HG03066 (cell line): ENCODE results near the gene TBC1D24.

Source experiments
- ATAC-seq: cut with Tn5 transposase; IDR thresholded peaks from one replicate; pipeline ENCODE4 v1.9.1; 2021; ENCODE audit warnings: low read depth; ENCODE audit not compliant: unreplicated experiment

Gene TBC1D24

DNA sequence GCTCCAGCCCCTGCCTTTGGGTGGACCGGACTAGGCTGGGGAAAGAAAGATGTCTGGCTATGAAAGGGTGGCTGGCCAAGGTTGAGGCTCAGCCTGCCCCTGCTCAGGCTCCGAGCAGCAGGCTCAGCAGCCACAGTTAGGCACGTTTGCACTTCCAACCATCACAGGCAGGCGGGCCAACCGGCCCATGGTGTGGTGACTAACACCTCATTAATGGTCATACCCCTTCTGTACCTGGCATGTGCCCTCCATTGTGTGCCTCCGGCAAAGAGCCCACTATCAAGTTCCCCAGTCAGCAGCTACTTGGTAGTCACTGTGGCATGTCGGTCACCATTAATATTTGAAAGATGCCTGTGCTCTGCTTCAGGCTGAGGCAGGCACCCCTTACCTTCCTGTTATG, 6.7 kb downstream of the TBC1D24 start:
- no peak for ATAC-seq

DNA sequence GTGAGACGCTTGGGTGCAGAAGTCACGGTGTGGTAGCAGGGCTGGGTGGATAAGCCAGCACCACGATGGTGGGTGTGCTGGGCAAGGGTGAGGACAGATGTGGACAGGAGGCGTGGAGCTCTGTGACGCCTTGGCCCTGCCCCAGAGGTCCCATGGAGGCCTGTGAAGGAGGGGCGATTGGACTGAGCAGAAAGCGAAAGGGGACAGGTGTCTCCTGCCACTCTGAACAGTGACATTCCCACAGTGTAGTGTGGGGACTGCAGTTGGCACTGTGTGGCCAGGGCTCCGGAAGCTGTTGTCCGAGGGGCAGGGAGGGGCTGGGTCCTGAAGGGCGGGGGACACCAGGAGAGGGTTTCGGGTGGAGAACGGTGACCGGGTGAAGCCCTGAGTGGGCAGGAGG, 7.3 kb downstream of the TBC1D24 start:
- ATAC-seq, result no peak

DNA sequence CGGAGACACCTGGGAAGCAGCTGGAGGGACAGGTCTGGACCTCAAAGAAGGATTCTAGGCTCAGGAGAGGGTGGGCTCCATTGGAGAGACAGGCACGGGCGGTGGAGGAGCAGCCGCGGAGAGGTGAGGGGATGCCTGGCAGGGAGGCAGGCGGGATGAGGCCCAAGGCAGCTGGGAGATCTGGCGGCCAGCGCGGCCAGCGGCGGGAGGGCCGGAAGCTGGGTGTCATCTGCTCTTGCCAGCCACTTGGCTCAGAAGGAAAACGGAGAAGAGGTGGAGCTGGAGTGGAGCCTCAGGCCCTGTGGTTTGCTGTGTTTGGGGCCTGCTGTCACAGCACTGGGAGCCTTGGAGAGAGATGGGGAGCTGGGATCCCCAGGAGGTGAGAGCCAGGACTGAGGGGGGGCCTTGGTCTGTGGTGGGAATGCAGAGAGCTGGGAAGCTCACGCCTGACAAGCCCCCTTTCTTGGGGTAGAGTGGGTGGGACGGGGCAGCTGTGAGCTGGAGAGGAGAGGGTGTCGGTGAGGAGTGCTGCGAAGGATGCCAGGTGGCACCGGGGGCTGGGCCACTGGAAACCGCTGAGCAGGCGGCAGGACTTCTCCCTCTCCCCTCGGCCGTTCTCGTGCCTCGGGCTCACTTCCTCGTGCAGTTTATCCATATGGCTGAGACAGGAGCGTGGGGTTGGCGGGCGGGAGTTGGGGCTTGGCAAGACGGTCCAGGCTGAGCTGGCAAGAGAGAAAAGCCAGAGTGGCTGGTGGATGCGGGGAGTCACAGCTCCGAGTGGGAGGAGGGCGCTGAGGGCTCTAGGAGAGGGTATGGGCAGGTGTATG, 8.0 kb downstream of the TBC1D24 start:
- ATAC-seq, result no peak

DNA sequence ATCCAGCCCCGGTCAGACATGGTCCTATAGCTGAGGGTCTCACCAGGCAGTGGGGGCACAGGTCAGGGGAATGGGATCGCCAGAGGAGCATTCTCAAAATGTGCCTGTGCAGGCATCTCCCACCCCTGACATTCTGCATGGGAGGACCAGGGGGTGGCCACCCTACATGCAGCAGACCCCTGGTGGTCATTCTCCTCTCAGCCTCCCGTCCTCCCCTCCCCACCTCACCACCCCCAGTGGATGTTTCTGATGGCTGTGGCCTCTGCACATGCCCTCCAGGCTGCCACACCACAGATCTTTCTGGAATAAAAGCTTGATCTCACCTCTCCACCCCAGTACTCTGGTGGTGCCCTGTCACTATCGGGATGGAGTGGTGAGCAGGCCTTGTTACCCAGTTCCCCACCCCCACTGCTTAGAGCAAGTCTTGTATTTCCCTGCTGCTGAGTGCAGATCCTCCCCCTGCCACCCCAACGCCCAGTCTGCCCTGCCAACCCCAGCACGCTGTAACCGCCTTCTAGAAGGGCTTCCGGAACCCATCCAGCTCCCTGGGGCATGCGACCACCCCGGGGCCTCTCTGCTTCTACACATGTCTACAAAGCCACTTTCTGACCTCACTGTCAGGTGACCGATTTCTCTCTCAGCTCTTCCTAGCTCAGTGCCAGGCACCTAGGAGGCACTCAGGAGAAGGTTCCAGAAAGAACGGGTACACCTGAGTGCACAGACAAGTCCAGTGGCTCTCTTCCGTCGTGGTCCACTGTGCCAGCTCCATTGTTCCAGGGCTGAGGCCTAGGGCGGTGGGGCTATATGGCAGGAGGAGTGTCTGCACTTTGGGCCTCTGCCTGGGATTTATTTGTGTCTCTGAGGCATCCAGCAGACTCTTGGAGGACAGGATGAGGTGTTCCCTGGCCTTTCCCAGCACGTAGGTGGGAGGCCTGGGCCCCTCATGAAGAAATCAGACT, 9.3 kb downstream of the TBC1D24 start:
- ATAC-seq, result no peak

DNA sequence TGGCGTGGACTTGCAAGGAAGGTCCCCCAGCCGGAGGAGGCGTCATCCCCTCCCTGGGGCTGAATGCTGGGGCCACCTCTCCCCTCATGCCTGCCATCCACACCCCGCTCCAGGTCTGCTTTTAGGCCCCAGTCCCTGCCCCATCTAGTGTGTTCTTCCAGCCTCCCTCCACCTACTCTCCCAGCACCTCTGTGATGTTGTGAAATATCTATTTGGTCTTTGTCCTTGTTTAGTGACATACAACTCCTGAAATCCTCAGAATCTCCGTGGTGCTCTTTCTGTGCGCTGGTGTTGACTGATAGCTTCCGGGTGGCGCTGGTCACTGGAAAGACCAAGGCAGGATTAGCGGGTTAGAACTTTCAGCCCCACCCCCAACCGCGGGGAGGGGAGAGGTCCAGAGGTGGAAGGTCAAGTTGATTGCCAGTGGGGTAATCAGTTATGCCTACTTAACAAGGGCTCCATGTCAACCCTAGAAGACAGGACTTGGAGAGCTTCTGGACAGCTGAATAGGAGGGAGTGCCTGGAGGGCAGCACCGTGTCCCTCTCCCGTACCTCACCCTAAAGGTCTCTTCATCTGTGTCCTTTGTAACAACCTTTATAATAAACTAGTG, 10.1 kb downstream of the TBC1D24 start:
- ATAC-seq, result no peak

DNA sequence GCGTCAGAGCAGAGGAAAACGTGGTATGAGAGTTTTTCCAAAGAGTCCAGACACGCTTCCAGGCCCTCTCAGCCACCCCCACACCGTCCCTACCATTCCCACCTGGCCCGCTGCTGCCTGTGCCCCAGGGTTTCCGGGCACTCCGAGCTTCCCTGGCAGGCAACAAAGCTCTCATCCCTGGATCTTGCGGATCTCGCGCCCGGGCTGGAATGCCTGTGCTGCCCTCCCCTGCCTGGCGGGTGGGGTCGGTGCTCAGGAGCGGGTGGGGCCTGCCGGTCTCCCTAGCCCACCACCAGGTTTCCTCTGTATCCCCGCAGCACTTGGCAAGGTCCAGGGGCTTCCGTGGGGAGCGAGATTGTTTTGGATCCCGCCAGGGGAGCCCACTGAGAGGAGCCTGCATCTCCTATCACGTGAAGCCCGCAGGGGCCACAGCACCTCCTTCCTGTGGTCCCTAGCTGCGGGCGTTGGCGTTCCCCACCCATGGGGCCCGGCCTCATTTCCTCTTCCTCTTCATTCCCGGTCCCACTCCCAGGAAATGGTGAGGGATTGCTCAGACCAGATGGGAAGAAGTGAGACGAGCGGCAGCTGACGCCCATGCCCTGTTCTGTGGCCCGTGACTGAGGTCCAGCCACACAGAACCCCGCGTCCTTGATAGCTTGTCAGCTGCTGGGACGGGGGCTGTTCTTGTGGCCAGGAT, 11.0 kb downstream of the TBC1D24 start:
- no peak for ATAC-seq

DNA sequence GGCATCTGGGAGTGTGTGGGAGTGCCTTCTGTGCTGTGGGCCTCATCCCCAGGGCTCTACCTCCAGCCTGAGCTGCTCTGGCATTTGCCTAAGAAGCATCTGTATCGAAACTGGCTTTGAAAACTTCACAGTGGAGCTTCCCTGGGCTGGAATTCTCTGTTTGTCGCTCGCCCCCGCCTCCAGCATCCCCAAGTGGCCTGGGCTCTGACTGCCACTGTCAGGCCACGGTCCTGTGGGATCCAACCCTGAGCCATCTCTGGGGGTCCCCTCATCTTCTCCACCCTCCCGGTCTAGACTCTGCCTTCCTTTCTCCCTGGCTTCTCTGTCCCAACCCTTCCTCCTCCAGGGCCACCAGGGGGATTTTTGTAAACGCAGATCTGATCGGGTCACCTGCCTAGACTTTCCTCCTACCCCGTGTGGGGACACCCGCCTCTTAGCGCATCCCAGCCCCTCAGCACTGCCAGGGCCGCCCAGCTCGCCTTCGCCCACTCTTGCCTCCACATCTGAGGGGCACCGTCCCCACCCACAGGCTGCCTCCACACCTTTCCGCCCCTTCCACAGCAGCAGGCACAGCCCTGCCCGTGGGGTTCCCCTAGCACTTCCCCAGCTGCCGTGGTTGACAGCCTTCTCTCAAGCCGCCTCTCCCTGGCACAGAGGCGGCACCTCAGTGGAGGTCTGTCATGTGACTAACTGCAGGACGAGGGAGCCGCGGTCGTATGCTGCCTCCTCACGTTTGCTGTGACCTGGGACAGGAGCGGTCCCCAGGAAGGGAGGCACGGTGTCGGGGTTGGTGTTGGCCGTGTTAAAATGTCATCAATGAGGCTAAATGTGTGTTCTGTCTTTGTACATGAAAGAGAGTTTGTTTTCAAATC, 12.0 kb downstream of the TBC1D24 start:
- no peak for ATAC-seq

DNA sequence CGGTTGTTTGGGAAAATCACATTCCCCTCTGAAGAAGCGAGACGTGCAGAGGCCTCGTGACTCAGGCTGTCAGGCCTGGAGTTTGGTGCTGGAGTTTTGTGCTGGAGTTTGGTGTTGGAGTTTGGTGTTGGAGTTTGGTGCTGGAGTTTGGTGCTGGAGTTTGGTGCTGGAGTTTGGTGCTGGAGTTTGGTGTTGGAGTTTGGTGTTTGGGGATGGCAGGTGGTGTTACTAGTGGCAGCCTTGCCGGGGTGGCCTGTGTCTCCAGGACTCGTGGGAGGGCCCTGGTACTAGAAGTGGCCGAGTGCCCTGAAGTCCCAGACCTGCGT, 12.6 kb downstream of the TBC1D24 start:
- no peak for ATAC-seq

DNA sequence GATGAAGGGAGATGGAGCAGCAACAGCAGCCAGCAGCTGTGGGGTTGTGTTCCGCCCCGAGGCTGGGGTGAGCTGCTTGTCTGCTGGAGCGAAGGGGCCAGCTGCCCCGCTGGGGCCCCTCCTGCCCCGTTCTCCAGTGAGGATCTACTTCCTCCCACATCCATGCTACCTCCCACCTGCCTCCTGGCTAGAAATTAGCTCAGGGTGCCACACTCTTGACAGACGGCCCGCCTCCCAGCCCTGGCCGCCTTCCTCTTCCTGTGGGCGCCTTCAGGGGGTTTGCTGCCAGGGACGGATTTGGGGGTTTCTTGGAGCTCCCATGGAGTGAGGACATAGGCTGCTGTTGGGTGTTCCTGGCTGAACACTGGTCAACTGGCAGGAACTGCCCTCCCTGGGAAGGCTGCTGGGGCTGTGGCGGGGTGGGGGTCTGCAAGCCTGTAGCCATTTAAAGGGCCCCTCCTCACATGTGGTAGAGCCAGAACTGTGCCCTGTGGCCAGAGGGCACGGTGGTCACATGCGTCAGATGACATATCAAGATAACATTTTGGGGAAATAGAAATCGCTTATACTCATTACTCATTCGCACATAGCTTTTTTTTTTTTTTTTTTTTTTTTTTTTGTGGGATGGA, 13.1 kb downstream of the TBC1D24 start:
- ATAC-seq, result no peak

DNA sequence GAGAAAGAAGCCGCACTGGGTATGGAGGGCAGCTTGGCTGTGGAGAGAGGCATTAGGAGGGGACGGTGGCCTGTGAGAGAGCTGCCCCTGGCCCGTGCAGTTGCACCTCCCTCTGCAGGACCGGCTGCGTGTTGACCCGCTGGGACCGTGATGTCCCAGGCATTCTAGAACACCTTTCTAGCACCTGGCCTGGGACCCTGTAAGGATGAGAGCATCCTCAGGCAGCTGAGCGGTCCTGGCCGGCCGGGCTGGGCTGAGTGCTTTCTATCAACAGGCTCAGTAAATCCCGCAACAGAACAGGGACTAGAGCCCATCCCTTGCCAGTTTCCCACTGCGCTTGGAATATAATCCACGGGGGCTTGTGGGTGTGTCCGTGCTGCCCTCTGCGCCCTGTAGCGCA, 14.7 kb downstream of the TBC1D24 start:
- ATAC-seq, result no peak

DNA sequence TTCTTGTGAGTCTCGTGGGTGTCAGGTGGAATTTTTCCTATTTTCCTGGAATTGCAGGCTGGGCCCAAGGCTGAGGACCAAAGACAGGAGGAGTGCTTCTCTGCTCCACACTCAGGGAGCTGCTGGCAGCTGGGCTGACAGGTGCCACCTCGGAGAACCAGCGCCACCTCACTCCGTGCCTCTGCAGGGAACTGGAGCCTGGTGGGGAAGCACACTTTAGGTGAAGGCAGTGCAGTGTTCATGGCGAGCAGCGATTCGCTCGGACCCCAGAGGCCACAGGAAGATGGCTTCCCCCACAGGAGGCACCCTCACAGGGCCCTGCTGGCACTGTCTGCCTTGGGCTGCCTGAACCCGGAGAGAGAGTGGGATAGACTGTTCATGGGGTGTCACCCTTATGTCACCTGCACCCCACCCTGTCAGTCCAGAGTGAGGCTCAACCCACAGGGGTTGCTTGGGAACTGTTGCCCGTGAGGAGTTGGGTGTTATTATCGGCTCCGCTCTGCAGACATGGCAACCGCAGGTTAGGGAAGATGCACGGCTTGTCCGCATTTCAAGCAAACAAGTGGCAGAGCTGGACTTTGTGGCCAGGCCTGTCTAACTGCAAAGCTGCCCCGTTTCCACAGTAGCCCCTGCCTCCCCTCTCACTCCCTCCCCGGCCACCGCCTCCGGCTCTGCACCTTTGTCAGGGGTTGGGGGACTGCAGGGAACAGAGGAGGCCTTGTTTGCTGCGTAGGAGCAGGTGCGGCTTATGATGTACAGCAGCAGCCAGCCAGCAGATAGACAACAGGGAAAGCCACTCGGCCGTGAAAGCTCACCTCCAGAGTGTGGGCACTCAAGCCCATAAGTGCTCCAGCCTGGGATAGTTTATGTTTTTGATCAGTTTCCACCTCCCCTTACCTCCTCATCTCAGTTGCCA, 15.5 kb downstream of the TBC1D24 start:
- ATAC-seq, result no peak

DNA sequence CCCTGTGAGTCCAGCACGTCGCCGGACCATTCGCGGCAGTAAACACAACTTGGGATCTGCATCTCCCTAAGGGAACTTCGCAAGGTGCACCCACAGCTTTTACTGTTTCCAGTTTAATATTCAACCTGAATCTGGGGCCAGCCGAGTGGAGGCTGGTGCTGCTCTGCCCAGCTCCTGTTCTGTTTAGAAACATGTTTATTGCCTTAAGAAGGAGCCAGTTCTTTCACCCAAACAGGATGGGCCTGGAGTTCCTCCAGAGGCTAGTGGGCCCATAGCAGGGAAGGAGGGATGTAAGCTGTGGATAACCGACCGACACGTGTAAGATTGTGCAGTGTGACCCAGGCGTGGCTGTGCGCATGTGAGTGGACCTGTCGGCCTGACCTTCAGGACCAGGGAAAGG, 17.4 kb downstream of the TBC1D24 start:
- ATAC-seq, result no peak

DNA sequence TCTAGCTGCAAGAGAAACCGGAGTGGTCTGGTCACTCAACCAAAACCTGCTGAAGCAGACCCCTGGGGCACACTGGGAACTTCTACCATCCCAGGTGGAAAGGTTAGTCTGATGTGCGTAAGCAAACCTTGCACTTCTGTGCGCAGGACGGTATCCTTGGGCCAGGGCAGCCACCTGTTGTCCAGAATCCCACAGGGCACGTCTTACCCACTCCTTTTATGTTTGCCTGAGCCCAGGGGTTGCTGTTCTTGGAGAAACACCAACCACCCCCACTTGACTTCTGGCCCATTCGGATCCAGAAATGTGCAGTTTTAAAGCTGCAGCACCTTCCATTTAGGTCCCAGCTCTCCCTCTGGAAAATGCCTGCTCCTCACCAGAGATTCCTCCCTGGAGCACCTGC, 18.7 kb downstream of the TBC1D24 start:
- ATAC-seq, result no peak

DNA sequence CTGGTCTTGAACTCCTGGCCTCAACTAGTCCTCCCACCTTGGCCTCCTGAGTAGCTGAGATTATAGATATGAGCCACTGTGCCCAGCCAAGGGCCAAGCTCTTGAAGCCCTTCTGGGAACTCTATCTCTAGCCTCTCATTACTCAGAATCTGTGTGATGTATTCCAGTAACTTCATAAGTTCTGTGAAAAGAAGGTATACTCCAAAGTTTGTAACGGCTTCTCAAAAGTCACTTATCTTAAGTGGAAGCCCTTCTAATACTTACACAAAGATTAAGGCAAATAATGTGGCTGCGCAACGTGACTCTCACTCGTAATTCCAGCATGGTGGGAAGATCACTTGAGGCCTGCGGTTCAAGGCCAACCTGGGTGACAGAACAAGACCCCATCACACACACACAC, 19.7 kb downstream of the TBC1D24 start:
- no peak for ATAC-seq

DNA sequence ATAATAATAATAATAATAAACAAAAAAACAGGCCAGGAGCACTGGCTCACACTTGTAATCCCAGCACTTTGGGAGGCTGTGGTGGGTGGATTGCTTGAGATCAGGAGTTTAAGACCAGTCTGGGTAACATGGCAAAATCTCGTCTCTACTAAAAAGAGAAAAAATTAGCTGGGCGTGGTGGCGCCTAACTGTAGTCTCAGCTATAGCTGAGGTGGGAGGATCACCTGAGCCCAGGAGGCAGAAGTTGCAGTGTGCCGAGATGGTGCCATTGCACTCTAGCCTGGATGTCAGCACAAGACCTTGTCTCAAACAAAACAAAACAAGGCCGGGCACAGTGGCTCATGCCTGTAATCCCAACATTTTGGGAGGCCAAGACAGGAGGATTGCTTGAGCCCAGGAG, 20.1 kb downstream of the TBC1D24 start:
- no peak for ATAC-seq

DNA sequence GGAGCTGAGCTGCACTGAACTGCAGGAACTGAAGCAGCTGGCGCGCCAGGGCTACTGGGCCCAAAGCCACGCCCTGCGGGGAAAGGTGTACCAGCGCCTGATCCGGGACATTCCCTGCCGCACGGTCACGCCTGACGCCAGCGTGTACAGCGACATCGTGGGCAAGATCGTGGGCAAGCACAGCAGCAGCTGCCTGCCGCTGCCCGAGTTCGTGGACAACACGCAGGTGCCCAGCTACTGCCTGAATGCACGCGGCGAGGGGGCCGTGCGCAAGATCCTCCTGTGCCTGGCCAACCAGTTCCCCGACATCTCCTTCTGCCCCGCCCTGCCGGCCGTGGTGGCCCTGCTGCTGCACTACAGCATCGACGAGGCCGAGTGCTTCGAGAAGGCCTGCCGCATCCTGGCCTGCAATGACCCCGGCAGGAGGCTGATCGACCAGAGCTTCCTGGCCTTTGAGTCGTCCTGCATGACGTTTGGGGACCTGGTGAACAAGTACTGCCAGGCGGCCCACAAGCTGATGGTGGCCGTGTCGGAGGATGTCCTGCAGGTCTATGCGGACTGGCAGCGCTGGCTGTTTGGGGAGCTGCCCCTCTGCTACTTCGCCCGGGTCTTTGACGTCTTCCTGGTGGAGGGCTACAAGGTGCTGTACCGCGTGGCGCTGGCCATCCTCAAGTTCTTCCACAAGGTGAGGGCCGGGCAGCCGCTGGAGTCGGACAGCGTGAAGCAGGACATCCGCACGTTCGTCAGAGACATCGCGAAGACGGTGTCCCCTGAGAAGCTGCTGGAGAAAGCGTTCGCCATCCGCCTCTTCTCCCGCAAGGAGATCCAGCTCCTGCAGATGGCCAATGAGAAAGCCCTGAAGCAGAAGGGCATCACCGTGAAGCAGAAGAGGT, 21.5 kb downstream of the TBC1D24 start:
- no peak for ATAC-seq

DNA sequence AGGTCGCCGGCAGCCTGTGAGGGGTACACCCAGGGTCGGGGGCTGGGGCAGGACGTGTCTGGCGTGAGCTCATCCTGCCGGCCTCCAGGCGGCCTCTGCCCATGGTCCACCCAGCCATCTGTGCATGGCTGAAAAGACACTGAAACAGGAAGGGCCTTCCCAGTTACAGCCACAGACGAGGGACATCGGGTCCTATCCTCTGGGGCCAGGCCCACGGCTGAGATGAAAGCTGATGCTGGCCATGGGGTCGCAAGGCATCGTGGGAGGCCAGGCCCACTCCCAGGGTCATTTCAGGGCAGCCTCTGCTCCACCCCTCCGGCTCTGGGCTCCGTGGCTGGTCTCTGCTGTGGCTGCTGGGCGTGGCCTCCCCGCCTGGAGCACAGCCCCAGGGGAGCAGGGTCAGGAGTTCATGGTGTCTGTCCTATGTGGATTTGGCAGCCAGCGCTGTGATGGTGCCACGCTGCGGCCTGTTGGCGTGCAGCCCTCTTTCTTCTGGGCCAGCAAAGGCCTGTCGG, 22.2 kb downstream of the TBC1D24 start:
- no peak for ATAC-seq
